Activated CD4-positive, alpha-beta T cell treated with anti-CD3 and anti-CD28 coated beads, Interleukin-10, Interleukin-2, amounts not matched to agents 100 ng/mL and 50 ng/mL, durations not matched to agents 16 hours and 8 hours (primary cell): ENCODE measurements around the gene KLF16.
A peak's percentile ranks its signal among the peaks of the same experiment; 100 is the strongest.

Experiments used
- DNase-seq: peaks from one replicate; pipeline ENCODE4 v3.0.0-alpha.2; 2020

KLF16 gene

DNA sequence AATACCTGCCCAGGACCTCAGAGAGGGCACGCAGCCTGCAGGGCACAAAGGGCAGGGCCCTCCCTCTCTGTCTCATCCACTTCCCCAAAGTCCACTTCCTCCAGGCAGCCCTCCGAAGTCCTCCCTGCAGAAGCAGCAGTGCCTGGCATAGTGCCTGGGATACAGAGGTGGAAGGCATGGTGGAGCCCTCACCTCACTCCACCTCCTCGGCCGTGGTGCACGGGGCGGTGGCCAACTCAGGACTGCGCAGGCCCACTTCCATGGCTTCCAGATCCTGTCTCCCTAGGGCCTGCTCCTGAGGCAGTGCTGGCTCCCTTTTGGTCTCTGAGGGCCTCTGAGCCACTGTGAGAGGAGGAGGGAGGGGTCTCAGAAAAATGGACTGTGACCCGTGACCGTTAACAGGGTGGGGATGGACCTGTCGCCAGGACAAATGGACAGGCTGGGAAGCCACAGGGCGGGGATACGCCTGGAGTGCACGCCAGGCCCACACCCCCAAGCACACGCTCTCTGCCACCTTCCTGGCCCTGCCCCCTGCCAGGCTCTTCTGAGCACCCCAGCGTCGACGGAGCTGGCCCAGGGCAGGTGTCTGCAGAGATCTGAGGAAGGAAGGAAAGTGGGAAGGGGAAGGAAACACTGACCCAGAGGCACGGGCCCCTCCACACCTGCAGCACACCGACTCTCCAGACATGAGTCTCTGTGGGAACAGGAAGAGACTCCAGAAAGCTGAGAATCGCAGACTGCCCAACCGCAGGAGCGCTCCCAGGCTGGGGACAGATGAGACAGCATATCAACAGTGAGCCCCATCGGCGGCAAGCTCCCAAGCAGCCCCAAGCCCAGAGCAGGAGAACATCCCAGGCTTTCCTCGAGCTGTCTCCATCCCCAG lies 23.5 kb downstream of the KLF16 start:
- no peak for DNase-seq

DNA sequence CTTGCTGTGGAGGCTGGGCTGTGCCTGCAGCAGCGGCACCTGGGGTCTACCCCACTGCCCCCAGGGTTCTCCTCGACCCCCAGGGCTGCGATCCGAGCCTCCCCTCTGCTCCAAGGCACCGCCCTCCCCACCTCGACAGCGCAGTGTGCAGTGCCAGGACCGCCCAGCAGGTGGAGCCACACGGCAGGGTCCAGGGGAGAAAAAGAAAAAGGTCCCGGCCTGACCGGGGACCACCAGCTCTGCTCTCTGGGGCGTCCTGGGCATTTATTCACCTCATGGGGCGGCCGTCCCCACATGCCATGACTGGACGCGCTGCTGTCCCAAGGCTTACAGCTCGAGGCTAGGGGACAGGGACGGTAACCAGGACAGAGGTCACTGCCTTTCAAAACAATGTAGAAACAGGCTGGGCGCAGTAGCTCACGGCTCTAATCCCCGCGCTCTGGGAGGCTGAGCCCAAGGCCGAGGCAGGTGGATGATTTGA lies 25.7 kb downstream of the KLF16 start:
- DNase-seq = peak; percentile 66

DNA sequence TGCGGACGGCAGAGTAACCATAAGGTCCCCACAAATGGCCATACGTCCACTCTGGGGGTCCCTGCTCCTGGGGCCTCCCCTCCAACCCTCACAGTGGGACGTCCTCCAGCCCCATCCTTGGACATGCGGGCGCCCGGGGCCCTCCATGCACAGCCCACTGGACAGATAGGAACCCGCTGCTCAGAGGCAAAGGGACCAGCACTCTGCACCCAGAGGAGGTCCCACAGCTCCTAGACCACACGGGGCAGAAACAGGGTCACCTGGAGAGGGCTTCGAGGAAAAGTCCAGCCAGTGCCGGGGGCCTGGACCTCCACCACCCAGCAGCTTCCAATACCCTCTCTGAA lies 26.2 kb downstream of the KLF16 start:
- DNase-seq = no peak

DNA sequence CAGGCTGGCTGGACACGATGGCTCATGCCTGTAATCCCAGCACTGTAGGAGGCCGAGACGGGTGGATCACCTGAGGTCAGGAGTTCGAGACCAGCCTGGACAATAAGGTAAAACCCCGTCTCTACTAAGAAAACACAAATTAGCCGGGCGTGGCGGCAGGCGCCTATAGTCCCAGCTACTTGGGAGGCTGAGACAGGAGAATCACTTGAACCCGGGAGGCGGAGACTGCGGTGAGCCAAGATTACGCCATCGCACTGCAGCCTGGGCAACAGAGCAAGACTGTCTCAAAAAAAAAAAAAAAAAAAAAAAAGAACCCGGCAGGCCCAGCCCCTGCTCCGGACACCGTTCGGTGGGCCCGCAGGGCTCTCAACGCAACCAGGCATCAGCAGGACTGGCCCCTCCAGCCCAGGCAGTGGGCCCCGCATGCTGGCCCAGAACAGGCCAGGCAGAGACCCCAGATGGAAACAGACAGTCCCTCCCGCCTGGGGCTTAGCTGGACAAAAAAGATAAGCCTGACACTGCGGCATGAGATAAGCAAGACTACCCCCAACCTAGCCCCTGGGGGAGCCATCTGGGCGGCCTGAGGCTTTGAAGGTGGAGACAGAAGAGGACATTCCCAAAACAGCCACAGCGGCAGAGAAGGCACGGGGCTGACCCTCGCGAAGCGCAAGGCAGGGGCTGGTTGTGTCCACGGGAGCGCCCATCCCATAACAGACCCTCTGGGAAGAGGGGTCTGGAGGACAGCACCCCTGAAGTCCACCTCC lies 26.7 kb downstream of the KLF16 start:
- no peak for DNase-seq

DNA sequence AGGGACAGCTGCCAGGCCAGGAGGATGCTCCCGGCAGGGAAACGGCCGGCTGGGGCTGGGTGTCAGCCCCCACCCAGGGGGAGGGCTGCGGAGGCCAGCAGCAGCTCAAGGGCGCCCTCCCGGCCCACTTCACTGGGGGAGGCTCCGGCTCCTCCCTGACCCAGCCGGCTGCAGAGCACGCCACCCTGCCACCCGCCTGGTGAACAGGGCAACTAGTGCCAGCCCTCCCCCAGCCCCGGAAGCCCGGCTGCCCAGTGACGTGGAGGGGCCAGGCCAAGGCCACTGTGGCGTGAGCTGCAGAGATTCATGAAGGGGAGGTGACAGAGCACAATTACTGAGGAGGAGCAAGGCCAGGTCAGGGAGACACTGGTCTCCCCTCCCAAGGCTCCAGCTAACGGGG lies 29.8 kb downstream of the KLF16 start:
- DNase-seq = no peak

DNA sequence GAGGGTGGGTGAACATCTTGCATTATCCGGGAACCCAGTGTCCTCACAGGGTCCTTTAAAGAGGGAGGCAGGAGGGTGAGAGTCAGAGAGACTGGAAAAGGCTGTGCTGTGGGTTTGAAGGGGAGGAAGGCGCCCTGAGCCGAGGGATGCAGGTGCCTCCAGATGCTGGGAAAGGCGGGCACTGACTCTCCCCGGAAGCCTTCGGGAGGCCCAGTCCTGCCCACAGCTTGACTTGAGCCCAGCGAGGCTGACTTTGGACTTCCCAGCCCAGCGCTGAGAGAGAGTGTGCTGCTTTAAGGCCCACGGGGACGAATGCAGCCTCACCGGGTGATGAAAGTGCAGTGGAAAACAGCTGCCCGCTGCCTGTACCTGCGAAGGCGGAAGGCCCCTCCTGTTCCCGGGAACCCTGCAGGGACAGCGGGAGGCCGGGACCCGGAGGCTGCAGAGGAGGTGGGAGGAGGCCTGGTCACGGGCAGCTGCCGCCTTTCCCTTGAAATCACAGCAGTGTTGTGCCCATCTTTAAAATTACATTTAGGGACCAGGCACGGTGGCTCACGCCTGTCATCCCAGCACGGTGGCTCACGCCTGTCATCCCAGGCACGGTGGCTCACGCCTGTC lies 31.2 kb downstream of the KLF16 start:
- DNase-seq = no peak

DNA sequence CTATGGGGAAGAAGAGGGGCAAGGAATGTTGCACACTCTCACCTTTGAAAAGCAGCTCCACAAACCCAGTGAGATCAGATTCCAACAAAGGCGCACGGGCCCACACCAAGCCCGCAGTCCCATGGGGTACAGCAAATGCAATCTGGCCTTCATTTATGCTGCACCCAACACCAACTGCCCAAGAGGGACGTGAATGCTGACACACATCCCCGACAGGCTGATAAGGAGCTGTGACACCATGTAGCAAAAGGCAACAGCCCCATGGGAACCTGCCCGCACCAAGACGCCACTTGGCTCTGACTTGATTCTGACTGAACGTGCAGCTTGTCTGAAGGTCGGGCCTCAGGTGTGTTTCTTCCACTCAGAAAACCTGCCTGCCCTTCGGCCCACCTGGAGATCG lies 32.4 kb downstream of the KLF16 start:
- DNase-seq = no peak

DNA sequence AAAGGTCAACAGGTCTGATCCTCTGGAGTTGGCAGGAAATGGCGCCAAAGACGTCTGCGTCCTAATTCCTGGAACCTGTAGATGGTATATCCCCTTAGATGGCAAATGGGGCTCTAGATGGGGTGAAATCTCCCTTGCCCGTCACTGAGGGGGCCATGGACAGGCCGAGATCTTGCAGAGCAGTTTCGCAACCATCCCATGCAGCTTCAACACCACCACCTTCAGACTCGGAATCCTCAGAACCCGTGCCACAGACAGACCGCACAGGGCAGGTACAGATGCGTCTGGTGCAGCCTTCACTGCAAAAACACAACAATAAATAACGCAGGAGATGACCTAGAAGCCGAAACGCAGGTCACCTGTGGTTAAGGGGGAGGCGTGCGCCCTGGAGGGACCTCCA lies 32.8 kb downstream of the KLF16 start:
- no peak for DNase-seq

DNA sequence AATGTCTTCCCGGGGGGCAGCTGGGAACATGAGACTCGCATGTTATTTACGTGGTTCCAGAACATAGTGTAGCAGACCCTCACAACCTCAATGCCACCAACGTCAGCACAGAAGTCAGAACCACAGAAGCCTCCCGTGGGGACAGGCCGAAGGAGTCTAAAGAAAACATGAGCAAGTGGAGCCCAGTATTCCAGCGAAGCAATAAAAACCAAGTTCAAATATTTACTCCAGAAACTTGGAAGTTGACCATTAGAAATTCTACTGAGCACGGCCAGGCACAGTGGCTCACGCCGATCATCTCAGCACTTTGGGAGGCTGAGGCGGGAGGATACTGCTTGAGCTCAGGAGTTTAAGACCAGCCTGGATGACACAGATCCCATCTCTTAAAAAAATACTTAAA lies 33.4 kb downstream of the KLF16 start:
- DNase-seq = no peak

DNA sequence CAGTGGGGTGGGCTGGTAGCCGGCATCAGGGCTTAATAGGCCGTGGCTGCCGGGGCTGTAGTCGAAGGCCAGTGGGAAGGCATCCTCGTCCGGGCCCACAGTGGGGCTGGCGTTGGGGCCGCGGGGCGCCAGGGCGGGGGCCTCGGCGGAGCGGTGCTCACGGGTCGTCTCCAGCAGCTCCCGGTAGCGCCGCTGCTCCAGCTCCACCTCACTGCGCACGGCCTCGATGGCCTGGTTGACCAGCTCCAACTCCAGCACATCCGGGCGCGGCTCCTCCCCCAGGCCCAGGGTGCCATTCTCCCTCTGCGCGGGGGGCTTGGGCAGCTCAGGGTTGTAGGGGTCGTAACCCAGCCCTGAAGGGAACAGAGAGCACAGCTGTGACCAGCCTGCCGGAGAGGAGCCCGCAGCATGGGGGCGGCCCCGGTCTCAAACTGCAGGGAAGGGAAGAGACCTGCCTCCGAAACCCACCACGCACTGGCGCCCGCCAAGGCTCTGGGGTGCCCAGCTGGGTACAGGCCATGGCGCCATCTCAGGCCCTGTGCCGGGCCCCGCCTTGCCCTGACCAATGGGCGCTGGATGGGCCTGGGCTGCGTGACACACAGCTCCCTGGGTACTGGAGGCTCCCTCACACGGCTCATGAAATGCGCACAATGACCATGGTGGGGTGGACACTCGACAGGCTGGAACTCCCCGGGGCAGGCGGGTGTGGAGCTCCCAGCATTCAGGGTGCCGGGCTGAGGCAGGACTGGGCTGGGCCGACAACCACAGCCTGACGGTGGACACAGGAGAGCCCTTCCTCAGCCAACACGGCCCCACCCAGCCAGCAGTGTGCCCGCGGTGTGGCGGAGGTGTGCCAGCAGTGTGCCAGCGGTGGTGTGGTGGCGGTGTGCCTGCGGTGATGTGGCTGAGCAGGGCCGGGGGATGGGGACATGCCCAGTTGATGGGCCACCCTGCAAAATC lies 34.8 kb downstream of the KLF16 start:
- DNase-seq = no peak

DNA sequence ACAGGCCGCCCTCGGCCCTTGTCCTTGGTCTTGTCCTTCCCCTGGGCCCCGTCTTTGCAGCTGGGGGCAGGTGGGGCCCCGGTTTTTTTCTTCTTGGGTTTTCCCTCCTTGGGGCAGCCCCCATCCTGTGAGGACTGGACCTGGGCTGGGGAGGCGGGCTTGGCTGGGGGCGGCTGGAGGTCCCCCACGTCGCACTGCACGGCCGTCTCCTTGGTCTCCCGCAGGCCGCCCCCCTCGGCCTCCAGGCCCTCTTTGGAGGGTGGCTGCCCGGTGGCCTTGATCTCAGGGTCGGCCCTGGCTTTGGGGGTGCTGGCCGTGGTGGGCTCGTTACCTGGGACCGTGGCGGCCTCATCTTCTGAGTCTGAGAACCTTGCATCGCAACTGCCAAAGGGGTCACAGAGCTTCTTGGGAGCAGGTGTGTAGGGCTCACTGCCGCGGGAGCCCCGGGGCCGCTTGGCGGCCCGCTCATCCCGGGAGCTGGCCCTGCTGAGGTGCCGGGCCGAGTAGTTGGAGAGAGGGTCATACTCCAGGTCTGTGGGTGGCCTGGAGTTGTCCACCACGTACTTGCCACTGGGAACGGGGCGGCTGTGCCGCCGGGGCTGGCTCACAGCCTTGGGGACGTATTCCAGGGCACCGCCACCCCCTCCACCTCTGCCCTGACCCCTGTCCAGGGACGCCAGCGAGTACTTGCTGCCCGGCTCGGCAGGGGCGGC lies 35.7 kb downstream of the KLF16 start:
- no peak for DNase-seq

DNA sequence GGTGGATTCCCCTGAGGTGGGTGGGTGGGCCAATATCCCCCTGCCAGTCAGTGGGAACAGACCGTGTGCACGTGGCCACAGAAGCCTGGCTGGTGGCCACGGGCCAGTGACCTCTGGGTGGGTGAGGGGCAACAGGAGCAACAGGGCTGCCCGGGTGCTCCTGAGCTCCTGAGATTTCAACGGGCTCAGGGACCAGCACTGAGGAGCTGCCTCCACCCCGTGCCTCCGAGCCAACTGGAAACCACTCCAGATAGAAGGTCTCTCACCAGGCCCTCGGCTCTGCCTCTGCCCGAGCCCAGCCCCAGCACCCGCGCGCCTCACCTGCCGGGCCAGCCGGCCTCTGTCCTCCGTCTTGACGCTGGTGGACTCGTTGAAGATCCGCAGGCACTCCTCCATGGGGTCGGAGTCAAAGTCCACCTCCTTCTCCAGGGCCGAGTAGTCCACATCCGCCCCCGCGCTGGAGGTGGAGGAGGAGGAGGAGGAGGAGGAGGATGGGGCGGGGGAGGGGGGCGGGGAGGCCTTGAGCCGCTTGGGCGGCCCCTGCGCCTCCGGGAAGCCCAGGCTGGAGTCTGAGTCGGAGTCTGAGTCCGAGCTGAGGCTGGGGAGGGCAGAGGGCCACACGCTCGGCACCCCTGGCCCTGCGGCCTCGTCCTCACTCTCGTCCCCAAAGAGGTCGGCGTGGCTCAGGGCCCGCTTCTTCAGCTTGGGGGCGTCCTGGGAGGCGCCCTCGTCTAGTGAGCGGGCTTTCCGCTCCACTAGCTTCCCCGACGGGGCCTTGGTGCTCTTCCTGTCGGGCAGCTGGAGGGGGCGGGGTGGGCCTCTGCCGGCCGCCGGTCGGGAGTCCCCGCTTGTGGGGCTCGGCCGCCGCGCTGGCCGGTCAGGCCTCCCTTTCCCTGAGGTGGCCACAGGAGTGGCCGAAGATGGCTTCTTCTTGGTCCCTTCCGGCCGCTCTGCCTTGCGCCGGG lies 36.5 kb downstream of the KLF16 start:
- DNase-seq = no peak

DNA sequence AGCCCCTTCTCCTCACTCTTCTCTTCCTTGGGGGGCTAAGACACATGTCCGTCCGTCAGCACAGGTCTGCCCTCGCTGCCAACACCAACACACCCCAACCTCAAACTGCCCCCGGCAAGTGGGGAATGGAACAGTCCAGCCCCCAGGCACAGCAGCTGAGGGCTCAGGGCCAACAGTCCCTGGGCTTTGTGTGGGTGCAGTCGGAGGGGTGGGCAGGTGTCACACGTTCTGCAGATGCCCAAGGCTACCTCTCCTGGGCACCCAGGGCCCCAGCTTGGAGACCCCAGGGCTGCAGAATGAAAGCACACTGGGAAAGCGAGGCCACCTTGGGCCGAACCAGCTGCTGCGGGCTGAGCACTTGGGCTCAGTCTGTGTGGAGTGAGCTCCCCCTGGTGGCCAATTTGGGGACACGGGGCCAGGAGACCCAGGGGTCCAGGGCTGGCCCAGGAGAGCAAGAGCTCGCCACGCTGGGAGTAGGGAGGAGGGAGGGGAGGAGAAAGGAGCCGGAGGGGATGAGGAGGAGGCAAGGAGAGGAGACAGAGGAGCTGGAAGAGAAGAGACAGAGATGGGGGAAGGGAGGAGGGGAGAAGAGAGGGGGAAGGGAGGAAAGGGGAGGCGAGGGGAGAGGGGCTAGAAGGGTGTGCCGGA lies 37.3 kb downstream of the KLF16 start:
- DNase-seq = peak; percentile 80

DNA sequence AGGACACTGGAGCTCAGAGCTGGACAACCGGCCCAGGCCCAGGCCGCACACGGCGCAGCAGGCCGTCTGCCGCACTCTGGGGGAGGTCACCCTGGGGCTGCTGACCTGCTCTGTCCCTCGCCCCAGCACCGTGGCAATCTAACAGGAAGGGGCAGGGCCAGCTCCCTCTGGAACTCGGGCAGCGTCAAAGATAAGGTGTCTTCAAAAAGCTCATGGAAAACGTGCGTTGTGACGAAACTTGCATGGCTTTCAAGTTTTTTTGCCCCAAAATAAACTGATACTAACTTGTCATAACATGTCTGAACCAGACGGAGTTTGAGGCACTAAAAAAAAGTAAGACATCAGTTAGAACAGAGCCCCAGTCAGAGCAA lies 39.1 kb downstream of the KLF16 start:
- no peak for DNase-seq

DNA sequence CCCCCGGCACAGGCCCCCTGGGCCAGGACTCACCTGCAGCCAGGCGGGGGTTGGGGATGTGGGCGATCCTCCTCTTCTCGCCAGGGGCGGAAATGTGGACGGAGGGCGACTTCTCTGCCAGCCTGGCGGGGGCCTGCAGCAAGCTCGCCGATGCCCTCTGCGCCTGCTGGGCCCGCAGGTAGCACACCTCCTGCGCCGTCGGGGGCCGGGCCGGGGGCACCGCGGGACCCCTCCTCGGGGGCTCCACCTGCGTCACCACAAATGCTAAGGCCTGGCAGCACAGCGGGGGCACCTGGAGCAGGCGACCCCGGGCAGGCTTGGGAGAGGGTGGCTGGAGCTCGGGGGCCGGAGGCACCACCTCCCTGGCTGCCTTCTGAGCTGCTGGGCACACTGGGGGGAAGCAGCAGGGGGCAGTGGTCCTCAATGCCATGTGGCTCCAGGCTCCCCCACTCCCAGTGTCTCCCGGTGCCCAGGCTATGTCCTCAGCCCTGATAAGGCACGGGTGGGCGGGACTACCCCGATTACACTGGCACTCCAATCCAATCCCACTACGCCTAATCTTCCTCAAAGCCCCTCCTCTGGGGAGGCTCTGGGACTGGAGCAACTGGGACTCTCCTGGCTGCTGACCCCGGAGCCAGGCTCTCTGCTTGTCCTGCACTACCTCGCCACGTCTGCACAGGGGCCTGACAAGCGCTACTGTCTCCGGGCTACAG lies 39.7 kb downstream of the KLF16 start:
- DNase-seq = no peak

DNA sequence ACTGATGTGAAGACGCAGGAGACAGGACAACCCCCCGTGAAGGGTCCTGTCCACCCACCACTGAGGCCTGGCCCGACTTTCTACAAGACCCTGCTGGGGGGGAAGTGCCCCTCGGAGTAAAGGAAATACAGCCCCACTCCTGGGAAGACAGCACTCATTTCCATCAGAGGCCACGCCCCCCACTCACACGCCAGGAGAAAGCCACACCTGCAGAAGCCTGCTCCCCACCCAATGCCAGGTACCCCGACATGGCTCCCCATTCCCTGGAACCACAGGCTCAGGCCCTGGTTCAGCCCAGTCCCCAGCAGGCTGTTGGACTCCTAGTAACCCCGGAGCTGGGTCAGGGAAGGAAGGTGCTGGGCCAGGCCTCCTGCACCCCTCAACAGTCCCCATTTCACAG lies 40.4 kb downstream of the KLF16 start:
- no peak for DNase-seq

DNA sequence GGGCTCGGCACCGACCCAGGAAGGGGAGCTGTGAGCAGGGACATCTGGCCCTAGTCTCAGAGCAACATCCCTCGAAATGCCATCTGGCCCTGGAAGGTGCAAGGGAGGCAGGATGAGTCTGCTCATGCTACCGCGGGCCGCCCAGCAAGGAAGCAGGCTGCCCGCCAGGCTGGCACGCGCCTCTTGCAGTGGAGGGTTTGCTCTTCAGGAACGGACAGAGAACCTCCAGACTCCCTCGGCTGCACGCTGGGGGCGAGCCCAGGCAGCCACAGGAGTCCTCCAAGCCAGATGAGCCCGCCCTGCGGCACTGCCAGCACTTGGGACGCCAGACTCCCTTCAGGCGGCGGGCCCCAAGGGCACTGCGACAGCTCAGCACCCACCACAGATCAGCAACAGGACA lies 41.2 kb downstream of the KLF16 start:
- DNase-seq = no peak

DNA sequence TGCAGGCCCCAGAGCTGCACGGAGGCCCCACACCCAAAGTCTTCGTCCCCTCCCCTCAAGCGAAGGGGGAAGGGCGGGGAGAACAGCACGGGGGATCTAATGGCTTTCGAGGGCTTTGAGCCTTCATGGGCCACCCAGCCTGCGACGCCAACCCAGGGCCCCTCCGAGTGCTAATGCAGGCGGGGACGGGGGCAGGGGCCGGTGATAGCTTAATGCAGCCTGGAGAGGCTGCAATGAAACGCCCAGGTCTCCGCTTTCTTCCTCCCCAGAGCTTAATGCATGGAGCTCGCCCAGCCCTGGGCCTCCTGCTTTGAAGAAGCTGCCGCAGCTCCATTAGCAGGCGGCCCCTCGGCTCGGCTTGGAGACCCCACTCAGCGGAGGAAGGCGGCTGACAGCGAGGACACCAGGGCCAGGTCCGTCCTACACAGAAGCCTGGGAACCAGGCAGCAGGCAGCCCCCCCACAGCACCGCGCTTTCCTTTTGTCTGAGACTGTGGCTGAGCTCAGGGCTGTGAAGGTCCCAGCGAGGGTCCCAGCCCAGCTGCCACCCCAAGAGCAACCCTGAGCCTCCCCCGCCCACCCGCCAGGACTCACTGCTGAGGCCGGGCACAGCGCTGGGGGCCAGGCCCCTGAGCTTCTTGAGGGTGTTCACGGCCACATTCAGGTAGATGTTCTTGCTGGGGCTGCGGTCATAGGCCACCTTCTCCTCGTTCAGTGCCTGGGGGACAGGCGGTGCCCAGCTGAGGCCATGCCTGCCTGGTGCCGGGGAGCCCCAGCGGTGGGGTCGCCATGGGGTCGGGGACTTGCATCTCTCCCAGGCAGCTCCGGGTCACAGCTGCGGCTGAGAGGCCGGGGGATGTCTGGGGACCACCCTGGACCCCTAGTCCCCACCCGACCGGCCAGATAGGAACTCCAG lies 43.8 kb downstream of the KLF16 start:
- no peak for DNase-seq
